MG63 (cell line): ENCODE data around the gene AP5B1. TPM values are rescaled to one million over a fixed set of nuclear protein-coding genes. Genes with fewer than 3 reads are reported as not detected.

Experiments used
- DNase-seq: peaks from one replicate; pipeline ENCODE4 v3.0.0-alpha.2; 2020
- H3K27me3 ChIP-seq: fragments of 250-450 bp; sonication (Bioruptor Pico); 2 replicates; pipeline ENCODE4 v1.5.1; 2020; ENCODE audit warnings: mild to moderate bottlenecking, moderate library complexity
- H3K36me3 ChIP-seq: fragments of 250-450 bp; sonication (Bioruptor Pico); 2 replicates; pipeline ENCODE4 v1.5.1; 2020; ENCODE audit warnings: mild to moderate bottlenecking, moderate library complexity
- H3K4me3 ChIP-seq: fragments of 250-450 bp; sonication (Bioruptor Pico); 2 replicates; pipeline ENCODE4 v1.5.1; 2020; ENCODE audit warnings: mild to moderate bottlenecking, moderate library complexity
- H3K9me3 ChIP-seq: fragments of 250-450 bp; sonication (Bioruptor Pico); 2 replicates; pipeline ENCODE4 v1.5.1; 2020; ENCODE audit warnings: mild to moderate bottlenecking, moderate library complexity
- total RNA-seq: library from RNA; depleted of rRNA; stranded (reverse); fragments of >200 nt; shearing (Covaris generic); gene quantifications from 2 replicates; pipeline ENCODE4 v1.2.3, GENCODE V29; 2014; ENCODE audit warnings: low replicate concordance

The AP5B1 gene
- total RNA-seq, 1 experiment from 2014 or later: 7.6 TPM

DNA sequence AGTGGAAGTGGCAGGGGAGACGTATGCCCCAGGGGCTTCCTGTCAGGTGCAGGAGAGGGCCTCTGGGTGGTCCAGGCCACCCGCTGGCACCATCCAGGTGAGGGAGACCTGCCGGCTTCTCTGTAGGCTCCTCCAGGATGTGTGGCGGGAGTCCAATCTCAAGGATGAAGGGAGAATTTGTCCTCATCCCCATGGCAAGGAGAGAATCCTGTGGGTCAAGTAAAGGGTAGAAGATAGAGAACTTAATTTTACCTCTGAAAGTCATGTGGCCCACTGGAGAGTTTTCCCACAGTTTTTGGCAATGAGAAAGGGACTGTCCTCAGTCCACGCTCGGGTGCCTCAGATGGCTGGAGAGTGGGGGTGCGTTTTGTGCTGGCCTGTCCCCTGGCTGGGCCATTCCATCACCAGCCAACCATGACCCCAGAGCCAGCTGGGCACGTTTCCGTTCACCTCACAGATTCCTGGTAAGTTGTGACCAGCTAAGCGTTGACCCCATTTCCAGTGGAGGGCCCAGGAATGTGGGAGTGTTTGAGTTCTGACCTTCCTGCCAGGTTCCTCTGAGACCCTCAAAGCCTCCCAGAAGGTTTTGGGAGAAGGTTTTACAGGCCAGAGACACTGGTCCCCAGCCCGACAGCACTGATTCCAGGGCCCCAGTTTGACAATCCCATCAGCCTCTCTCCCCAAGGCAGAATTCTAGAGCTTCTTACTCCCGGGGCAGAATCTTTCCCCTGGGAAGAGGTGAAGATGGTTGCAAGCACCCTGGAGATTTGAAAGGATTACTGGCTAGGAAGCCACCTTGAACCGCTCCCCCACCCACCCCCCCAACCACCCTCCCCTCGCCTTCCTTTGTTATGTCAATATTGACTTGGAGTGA is 8.7 kb upstream of the AP5B1 start:
- H3K36me3 ChIP-seq: no peaks in the 10 kb centered on the region
- H3K4me3 ChIP-seq: no peak overlapping the region
- H3K27me3 ChIP-seq: peaks cover 25% of the 10 kb centered on the region
- DNase-seq: no peak
- H3K9me3 ChIP-seq: no peaks in the 10 kb centered on the region

DNA sequence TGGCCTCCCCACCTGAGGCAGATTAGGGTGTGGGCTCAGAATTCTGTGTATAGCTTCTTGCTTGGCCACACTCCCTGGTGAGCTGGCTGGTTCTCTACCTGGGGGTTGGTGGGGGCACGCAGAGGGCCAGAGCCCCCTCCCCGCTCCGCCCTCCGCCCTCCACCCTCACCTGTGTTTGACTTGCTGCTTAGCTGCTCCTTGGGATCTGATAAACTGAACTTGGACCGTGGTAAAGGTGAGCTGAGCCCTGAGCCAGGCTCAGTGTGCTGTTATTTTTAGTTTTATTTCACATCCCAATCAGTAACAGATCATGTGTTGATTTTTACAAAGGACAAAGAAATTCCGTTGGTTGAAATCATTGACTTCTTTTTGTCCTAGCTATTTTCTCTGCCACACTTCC is 8.0 kb upstream of the AP5B1 start:
- peaks cover 25% of the 10 kb centered on the region for H3K27me3 ChIP-seq
- no peak for DNase-seq
- no peak overlapping the region for H3K4me3 ChIP-seq
- no peaks in the 10 kb centered on the region for H3K36me3 ChIP-seq
- H3K9me3 ChIP-seq: no peaks in the 10 kb centered on the region

DNA sequence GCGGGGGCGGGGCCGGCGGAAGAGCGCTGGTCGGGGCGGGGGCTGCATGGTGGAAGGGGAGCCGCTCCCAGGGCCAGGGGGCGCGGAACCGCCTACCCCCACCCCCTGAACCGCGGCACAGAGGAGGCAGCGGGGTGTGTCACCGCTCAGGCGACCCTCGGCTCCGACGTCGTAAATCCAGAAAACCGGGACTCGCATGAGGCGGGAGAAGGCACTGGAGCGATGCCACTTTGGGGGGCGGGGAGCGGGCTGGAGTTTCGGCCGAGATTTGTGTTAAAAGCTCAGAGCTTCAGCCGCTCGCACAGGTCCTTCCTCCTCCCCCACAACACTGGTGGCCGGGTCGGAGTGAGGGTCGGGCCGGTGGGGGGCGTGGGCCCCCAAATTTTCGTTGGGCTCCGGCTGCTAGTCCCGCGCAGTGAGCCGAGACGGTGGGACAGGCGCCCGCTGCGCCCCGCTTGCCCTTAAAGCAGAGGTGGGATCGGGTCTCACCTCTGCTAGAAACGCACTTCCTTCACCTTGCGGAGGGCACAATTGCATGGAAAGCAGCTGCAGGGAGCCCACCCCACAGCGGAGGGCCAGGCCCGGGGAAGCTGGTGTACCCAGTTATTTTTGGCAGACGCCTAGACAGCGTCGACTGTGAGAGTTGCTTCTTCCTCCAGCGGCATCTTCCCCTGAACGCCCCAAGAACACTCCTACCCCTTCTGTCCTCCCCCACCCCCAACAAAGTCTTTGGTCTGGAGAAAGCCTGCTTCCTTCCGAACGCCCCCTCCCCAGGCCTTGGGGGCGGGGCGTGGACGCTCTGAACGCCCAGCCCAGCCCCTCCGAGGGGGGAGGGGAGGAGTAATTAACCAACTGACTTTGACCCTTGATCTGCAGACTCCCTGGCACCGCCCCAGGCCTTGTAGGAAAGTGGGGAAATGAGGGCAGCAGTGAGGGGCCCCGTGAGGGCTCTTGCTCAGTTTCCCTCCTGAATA is 7.2 kb upstream of the AP5B1 start:
- no peaks in the 10 kb centered on the region for H3K36me3 ChIP-seq
- no peaks in the 10 kb centered on the region for H3K9me3 ChIP-seq
- peaks cover 25% of the 10 kb centered on the region for H3K27me3 ChIP-seq
- peak; percentile 21 for DNase-seq
- 0 out of 2 replicates have a peak overlapping the region, but pooled peaks have one; percentile 11 for H3K4me3 ChIP-seq

DNA sequence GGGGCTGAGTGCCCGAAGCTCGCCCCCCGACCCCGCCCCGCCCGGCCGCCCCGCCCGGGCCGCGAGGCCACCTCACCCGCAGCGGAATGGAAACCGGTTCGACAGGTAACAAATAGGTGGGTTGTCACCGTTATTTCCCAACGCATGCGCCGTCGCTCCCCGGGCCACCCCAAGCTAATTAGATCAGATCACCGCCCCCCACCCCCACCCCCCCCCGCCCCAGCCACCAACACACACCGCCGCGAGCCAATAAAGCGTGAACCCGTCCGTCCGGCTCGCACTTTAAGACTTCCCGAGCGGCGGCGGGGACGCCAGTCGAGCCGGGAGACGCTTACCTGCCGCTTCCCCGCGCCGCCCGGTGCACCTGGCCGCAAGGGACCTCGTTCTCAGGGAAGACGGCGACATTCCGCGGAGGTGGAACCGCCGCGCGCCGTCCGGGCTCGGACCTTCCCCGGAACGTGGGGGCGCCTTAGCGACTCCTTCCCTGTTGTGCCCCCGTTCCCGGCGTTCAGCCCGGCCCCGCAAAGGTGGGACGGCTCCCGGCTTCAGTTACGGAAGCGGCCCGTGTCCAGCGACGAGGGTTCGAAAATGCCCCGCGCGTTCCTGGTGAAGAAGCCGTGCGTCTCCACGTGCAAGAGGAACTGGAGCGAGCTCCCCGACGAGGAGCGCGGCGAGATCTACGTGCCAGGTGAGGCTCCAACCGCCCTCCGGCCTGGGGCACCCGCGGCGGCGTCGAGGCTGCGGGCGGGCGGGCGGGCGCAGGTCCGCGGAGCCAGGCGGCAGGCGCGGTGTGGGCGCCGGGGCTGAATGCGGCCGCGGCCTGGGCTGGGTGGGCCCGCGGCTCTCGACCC is 6.2 kb upstream of the AP5B1 start, which contains the start of gene OVOL1:
TSS of gene OVOL1 (plus strand) at position 278 of the 851 bp plus-strand sequence. CDS start at position 589, 311 bp downstream.
- 0 out of 2 replicates have a peak within 1 kb of the TSS, but pooled peaks have one; percentile 11 for H3K4me3 ChIP-seq
- DNase-seq: no peak
- peaks cover 25% of the 10 kb centered on the region for H3K27me3 ChIP-seq
- no peaks in the 10 kb centered on the region for H3K9me3 ChIP-seq
- H3K36me3 ChIP-seq: no peaks in the 10 kb centered on the region

DNA sequence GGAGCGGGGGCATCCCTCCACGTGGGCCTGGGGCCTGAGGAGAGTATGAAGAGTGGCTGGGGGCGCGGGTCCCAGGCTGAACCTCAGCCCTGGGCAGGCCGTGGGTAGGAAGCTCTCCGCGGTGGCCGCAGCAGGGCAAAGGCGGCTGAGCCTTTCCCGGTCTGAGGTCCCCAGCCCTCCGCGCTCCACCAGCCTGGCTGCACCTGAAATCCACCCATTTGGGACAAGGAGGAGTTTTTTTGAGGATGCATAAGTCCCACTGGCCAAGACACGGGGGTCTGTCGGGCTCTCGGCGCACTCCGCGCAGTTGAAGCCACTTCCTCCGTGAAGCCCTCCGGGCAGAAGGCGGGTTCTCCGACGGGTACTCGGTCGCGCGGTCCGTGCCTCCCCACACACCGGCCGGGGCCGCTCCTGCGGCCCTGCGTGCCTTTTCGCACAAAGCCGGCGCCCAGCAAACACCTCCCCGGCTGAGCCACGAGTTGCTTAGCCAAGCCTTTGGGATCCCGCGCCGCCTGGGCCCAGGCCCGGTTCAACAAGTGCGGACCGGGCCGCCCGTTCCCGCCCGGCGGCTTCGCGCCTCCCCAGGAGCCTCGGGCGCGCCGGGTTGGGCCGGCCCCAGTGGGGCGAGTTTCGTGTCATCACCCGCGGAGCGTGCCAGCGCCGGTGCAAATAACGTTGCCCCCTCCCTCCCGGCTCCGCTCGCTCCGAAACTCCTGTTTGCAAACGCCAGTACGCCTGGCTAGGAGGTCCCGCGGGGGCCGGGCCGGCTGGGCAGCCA is 5.4 kb upstream of the AP5B1 start:
- Histone ChIP-seq H3K4me3 (no peak overlapping the region), H3K27me3 (peaks cover 25% of the 10 kb centered on the region), H3K9me3 (no peaks in the 10 kb centered on the region), H3K36me3 (no peaks in the 10 kb centered on the region)
- DNase-seq: no peak

DNA sequence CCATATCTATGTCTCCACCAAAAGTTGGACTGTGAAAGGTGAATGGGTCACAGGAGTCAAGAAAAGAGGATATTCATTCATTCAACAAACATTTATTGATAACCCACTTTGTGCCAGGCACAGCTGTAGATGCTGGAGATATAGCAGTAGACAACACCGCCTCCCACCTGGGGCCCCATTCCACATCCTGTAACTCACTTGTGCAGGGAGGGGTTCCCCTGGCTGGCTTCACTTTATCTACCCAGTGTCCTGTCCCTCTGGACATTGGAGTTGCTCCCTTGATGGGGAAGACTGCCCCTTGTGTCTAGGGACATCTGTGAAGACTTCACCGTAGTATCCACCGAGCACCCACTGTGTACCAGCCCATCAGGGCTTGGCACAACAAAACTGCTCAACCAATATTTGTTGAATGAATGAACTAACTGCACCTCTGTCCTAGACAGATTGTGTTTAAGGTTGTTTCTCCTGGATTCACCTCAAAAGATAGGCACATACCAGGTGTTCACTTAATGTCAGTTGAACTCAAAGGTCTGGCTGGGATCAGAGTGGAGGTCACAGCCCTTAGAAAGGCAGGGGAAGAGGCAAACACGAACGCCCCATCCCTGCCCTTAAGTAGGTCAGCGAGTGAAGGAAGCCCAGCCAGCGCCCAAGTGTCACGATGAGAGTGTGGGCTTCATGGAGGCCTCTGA is 4.7 kb upstream of the AP5B1 start:
- H3K27me3 ChIP-seq: peaks cover 25% of the 10 kb centered on the region
- no peaks in the 10 kb centered on the region for H3K9me3 ChIP-seq
- no peak overlapping the region for H3K4me3 ChIP-seq
- no peak for DNase-seq
- H3K36me3 ChIP-seq: no peaks in the 10 kb centered on the region

DNA sequence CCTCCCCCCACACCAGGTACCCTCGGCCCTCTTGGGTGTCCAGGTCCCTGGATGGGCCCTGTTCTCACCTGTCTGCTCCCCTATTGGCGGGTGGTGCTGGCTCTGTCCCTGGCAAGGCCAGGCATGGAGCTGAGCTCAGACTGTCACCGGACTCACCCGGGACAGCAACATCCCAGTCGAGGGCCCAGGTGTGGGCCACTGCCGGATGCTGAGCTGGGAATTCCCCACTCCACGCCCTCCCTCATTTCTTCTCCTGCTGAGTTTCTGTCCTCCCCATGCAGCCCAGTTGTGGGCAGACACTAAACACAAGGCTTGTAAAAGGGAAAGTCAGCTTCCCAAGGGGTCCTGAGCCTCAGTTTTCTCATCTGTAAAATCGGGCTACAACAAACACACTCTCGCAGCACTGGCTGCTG is 2.0 kb upstream of the AP5B1 start:
- H3K4me3 ChIP-seq: no peak overlapping the region
- H3K36me3 ChIP-seq: peaks cover 16% of the 10 kb centered on the region
- DNase-seq: no peak
- no peaks in the 10 kb centered on the region for H3K9me3 ChIP-seq
- peaks cover 12% of the 10 kb centered on the region for H3K27me3 ChIP-seq

DNA sequence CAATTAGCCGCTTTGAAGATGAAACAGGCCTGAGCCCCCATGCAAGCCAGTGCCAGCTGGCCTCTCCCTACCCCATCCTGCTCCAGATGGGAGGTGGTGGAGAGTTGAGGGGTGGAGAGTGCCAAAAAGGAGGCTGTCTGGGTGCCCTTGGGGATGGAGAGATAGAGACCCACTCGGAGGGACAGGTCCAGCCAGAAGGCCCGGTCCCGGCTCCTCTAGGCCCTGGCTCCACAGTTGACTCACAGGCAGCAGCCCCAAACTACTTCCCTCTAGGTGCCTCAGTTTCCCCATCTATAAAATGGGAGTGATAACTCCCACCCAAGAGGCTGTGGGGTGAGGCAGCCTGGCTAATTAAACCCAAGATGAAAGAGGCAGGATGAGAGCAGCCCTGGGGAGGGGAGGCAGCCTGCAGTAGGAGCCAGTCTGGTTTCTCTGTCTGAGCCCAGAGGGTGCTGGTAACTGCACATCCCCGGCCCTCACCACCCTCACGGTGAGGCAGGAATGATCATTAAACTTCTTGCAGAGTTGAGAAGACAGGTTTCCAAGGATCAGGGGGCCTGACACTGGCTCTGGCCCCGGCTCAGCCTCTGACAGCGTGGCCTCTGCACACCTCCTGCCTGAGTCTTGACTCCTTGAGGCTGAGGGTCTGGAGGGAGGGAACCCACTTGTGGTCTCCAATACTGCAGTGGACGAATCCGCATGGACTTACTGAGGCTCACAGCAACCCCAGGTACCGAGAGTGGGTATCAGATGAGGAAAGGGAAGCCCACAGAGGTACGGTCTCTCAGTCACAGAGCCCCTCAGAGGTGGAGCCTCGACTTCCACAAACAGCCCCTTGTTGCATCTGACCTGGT is 1.4 kb upstream of the AP5B1 start:
- no peak for DNase-seq
- Histone ChIP-seq H3K36me3 (peaks cover 22% of the 10 kb centered on the region), H3K27me3 (peaks cover 8% of the 10 kb centered on the region), H3K9me3 (no peaks in the 10 kb centered on the region), H3K4me3 (no peak overlapping the region)

DNA sequence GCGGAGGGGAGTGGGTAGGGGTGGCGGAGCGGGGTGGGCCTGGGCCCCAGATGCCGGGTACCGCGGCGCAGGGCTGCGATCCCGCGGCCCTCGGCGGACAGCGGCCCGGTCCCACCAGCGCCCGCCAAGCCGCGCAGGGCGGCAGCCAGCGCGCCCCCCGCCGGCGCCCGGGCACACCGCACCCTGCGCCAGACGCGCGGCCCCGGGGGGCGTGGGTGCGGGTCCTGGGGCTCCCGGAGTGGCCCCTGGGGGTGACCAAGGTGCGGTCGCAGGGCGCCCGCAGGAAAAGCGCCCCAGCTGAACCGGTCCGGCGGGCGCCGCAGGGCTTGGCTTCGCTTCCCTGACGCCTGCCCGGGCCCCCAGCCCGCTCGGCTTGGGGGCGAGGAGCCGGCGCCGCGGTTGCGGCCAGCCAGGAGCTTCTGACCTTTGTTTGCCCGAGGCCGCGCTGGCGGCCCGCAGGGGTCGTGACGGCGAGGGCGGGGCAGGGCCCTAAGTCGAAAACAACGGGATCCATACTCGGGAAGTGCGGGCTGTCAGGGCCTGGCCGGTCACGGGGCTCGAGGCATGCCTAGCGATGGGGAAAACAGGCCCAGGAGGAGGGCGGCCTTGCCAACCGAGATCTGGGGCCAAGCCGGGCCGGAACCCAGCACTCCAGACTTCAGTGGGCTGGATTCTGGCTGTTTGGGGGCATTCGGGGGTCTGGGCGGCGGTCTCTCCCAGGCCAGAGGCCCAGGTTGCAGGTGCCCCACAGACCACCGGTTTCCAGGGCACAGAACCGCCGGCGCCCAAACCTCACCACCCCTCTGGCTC is 581 bp upstream of the AP5B1 start:
- H3K9me3 ChIP-seq: no peaks in the 10 kb centered on the region
- no peak for DNase-seq
- peak overlapping the region; percentile 77 for H3K4me3 ChIP-seq
- peaks cover 25% of the 10 kb centered on the region for H3K36me3 ChIP-seq
- H3K27me3 ChIP-seq: peaks cover 5% of the 10 kb centered on the region; the same call in 1 of the 2 replicates

DNA sequence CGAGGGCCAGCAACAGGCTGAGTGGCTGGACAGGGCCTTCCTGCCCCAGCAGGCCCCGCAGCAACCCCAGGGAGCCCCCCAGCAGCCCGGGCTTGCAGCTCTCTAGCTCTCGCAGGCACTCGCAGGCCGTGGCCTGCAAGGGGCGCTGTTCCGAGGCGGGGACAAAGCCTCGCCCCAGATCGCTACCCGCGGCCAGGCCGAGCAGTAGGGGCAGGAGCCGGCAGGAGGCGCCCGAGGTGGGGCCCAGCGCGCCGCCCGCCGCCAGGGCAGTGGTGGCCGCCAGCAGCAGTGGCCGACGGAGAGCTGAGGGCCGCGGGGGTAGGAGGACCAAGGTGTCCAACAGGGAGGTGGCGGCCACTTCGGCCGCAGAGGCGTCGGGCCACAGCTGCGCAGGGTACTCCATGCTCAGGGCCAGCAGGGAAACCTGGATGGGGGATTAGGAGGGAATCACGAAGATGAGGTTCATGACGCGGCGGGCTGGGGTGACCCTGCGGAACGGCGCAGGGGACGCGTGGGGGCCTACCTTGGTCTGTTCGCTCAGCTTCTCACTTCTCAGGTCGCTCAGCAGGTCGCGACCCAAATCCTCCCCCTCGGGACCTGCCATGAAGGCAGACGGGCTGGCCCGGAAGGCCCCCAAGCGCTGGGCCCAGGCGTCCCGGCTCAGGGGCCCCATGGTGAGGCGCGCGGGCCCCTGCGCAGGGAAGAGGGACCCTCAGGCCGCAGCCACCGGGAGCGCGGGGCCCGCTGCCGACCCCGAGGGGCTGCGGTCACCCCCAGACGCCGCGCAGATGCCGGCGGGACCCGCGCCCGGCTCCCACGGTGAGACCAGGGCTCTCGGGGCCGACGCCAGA is 632 bp downstream of the AP5B1 start:
- peak; percentile 83 for DNase-seq
- Histone ChIP-seq H3K9me3 (no peaks in the 10 kb centered on the region), H3K4me3 (peak overlapping the region; percentile 77), H3K36me3 (peaks cover 27% of the 10 kb centered on the region), H3K27me3 (no peaks in the 10 kb centered on the region)

DNA sequence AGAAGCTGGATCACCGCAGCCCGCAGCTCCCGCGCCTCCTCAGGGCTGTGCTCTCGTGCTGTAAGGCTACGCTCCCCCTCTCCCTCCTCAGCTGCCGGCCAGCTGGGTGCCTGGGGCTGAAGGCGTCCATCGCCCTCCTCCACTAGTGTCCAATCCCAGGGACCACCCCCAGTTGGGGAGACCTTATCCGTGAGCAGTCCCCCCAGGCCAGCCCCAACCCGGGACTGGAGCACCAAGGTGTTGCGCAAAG is 1.2 kb downstream of the AP5B1 start:
- peak overlapping the region; percentile 77 for H3K4me3 ChIP-seq
- DNase-seq: no peak
- H3K9me3 ChIP-seq: no peaks in the 10 kb centered on the region
- H3K36me3 ChIP-seq: peaks cover 32% of the 10 kb centered on the region
- H3K27me3 ChIP-seq: no peaks in the 10 kb centered on the region

DNA sequence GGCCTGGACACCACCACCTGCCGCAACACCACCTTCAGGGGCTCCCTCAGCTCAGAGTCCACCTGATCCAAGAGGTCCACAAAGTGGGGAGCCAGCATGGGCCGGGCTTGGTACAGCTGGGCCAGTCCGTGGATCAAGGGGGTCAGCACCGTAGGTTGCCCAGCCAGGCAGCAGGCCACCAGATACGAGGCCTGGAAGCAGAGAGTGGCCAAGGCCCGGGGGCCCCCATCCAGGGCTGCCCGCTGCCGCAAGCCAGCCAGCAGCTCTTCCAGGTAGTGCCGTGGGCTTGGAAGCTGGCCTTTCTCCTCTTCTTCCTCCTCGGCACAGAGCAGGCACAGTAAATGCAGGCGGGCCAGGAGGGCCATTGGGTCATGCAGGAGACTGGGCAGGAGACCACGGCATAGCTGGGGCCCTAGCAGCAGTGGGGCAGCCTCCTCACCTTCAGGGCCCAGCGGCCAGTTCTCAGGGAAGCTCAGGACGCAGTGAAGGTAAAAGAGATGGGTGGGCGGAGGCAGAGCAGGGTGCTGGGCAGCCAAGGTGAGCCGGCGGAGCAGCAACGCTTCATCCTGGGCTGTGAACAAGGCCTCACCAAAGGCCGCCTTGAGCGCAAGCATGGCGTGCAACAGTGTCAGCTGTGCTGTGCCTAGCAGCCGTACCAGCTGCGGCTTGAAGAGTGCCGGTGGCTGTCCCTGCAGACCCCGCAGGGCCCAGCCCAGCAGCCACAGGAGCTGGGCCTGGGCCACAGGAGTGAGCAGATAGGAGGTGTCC is 1.7 kb downstream of the AP5B1 start:
- DNase-seq: no peak
- Histone ChIP-seq H3K36me3 (peaks cover 32% of the 10 kb centered on the region), H3K27me3 (no peaks in the 10 kb centered on the region), H3K9me3 (no peaks in the 10 kb centered on the region), H3K4me3 (peak overlapping the region; percentile 77)
